Measurements from ENCODE around the gene TOMM6. TPM values are rescaled to one million over a fixed set of nuclear protein-coding genes. Genes with fewer than 3 reads are reported as not detected.

The TOMM6 gene
- 100 to 1,000 TPM; 163 to 259 (median 227) TPM for polyA plus RNA-seq (ENCODE audit: insufficient read length in 4 of 4)

DNA sequence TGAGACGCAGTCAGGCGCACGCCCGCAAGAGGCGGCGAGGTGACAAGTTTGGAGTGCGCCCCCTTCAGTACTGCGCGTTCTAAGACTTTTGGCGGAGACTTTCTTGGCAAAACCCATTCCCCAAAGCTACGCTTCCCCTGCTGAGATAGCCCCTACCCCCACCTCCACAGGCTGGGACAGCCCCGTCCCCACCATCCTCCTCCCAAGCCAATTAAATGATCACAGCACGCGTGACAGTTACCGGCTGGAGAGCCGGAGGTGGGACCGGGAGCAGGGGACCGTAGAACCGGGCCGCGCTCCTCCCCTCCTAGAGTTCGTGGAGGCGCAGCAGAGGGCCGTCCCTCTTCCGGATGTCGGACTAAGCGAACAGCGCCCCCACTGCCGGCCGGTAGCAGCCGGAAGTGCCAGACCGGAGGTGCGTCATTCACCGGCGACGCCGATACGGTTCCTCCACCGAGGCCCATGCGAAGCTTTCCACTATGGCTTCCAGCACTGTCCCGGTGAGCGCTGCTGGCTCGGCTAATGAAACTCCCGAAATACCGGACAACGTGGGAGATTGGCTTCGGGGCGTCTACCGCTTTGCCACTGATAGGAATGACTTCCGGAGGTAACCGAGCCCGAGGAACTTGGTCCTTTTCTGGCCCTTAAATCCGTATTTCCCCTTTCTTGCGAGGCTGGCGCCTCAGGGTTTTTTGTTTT, at the start of gene TOMM6:
Gene TOMM6 (plus strand): TSS at position 476 of the 699 bp plus-strand sequence. CDS start 4 bp downstream, at position 480.
- peak; percentile 85 to 91 (median 88) for DNase-seq (ENCODE audit: low read depth in 4 of 4, low spot score in 3 of 4)

DNA sequence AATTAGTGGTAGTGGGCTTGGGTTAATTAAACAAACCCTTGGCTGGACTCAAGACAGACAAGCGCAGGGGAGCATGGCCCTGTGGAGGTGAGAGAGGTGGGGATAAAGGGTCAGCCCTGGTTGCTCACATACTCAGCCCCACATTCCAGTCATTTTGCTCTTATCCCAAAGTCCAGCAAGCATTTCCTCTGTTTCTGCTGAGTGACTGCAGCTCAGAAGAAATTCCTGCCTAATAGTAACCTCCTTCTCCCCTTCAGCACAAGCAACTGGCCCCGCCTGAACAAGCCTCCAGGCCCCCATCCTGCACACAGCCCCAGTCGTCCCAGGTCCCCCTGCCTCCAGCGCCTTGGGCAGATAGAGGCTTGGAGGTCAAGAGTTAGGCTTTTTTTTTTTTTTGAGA, 48.5 kb upstream of the TOMM6 start:
- DNase-seq (ENCODE audit: low read depth in 4 of 4, low spot score in 3 of 4), result no peak

DNA sequence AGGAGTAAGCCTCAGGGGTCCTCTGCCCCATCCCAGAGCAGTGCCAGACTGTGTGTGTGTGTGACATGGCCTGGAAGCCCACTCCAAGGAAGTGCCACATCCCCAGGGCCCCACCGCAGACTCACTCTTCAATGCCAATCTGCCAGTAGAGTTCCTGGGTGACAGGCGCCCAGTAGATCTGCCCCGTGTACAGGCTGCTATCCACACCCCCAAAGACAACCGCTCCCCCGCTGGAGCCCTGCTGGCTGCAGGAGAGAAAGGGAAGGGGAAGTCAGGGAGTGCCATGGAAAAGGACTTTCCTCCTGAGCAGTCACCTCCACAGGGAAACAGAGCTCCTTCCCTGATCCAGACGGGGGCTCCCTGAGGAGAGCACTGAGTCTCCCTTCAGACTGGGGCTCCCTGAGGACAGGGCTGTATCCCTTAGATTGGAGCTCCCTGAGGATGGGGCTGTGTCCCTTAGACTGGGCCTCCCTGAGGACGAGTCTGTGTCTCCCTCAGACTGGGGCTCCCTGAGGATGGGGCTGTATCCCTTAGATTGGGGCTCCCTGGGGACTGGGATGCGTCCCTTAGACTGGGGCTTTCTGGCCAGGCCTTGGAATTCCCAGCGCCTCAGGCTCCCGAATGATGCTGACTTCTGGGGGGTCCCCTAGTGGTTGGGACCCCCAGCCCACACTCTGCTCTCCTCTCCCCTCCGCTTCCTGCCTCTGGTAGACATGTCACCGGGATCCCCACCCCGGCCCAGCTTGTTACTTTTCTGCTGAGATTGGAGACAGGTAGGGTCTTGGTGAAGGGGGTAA, 46.9 kb upstream of the TOMM6 start:
- DNase-seq (ENCODE audit: low read depth in 4 of 4, low spot score in 3 of 4), result no peak

DNA sequence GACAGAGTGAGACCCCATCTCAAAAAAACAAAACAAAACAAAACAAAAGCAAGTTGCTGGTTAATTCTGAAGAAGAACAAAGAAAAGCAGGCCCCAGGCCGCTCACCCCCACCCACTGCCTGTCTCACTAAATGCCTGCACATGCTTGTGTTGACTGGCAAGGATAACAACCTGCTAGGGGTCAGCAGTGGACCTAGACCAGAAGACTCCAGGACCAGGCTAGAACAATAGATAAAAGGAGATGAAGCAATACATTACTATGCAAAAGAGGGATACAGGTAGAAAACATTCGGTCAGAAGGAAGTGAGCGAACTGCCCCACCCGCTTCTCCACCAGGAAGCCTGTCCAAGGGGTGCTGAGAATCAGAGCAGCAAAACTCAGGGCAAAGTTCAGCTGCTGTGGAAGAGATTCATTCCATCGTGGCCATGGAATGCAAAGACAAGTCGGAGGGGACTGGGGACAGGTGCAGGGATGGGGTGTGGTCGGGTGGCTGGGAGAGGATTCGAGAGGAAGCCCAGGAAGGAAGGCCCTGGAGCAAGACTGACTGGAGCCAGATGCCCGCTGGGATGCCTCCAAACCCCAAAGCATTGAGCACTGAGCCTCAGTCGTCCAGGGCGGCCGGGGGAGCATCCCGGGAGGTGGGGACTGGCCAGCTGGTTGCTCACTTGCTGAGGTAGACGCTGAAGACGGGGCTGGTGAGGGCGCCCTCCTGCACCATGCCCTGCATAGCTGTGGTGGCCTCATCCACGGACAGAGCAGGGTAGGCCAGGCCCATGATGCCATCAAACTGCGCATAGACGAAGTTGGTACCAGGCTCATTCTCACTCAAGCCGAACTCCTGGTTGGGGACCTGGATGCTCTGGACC, 45.6 kb upstream of the TOMM6 start:
- no peak for DNase-seq (ENCODE audit: low read depth in 4 of 4, low spot score in 3 of 4)

DNA sequence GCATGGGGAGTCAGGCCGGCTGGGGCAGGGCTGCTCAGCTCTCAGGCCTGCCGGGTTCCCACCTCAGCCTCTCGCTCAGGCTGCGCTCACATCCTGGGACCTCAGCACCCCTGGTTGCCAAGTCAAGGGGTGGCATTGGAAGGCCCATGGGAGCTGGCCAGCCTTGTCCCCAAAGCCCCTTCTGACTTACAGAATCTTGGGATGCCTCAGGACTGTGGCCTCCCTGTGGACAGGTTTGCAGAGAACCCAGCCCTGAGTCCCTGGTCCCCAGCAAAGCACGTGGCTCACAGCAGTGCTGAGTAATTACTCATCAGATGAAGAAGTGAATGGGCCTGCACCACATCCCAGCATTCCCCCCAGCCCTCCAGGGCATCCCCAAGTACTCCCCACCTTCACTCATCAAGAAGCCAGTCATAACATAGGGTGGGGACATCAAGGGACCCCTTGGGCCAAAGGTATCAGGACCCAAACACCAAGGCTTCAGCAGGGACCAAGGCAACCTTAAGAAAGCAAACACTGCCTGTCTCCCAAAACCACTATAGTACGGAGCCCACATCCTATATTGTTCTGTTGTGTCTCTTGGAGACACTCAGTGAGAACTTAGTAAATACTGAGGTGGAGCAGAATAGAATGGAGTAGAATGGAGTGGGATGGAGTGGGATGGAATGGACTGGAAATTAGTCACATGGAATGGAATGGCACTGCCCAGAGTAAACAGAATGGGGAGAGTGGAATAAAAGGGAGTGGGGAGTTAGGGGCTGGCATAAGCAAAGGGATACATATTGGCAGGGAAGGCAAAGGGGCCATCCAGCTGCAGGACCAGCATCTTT, 43.9 kb upstream of the TOMM6 start:
- no peak for DNase-seq (ENCODE audit: low read depth in 4 of 4, low spot score in 3 of 4)

DNA sequence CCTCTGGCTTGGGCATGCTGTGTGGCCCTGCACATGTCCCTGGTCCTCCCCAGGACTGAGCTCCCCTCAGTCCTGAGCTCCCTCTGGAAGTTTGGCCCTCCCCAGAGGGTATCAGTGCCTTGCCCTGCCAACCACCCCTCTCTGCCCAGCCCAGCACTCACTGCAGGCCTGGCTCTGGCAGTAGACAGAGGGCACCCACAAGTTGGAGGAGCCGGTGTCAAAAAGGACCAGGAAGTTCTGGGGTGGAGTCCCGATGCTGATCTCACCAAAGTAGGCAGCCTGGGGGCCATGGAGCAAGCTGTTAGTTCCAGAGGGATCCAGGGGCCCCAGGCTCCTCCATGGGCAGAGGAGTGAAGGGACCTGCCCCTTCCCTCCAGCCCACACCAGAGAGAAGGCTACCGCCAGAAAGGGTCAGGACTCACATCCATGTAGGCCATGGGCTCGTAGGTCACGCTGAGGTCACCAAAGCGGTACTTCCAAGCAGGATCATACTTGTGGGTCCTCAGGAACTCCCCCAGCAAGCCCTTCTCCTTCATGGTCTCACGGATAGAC, 43.2 kb upstream of the TOMM6 start:
- DNase-seq (ENCODE audit: low read depth in 4 of 4, low spot score in 3 of 4), result no peak

DNA sequence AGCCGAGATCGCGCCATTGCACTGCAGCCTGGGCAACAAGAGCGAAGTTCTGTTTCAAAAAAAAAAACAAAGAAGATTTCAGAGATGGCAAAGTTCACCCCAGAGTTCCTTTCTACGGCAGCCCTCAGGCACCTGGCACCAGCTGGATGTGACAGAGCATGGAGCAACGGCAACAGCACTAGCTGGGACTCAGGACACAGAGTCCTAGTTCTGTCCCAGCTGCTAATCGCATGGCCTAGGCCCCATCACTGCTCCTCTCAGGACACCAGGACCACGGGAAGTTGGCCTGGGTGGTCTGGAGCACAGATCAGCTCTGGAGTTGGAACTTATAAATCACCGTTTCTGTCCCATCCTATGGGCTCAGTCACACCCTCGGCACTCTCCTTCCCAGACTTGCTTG, 41.4 kb upstream of the TOMM6 start:
- DNase-seq (ENCODE audit: low read depth in 4 of 4, low spot score in 3 of 4), result no peak

DNA sequence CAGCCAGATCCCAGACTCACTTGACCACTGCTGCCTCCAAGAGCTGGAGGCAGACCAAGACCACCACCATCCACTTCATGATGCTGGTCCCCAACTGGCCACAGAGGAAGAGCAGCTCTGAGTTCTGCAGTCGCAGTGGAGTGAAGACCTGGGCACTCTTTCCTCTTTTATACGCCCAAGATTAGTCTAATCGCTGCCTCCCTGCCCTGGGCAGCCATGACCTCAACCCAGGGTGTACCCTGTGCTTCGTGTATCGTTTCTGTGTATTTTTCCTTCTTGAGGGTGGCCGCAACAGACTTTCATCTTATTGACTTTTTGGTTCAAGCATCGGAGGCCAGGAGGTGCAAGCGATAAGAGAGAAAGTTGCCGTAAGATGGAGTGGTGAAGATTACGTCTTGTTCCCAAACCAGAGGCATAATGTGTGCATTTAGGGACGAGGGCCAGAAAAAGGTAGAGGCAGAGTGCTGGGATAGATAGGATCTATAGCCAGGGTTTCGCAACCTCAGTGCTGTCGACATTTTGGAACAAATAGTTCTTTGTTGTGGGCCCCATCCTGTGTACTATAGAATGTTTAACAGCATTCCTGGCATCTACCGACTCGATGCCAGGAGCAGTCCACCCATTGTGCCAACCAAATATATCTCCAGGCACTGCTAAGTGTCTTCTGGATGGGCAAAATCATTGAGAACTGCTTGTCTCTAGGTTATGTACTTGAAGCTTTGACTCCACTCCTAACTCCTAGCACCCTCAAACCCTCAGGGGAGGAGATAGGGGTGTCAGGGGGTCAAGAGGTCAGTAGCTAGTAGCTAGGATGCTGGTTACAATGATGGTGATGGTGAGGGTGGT, 40.0 kb upstream of the TOMM6 start, which contains the start of gene PGC:
Gene PGC (minus strand): TSS at position 142 of the 846 bp plus-strand sequence. CDS start 63 bp downstream, at position 79.
- no peak for DNase-seq (ENCODE audit: low read depth in 4 of 4, low spot score in 3 of 4)

DNA sequence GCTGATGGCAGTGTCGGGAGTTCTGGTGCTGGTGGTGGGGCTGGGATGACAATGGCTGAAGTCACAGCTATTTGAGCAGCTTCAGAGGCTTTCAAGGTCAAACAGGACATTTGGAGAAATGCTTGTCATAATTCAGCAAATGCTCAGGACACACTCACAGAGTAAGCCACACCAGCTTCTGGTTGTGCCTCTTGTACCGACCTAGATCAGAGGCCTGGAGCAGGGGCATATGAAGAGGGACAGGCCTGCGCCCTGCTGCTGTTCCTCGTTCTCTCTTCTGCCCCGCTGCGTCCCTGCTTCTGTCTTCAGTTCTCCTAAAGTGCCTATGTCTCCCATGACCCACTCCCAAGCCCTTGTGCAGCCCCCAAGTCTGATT, 39.4 kb upstream of the TOMM6 start:
- DNase-seq (ENCODE audit: low read depth in 4 of 4, low spot score in 3 of 4), result no peak

DNA sequence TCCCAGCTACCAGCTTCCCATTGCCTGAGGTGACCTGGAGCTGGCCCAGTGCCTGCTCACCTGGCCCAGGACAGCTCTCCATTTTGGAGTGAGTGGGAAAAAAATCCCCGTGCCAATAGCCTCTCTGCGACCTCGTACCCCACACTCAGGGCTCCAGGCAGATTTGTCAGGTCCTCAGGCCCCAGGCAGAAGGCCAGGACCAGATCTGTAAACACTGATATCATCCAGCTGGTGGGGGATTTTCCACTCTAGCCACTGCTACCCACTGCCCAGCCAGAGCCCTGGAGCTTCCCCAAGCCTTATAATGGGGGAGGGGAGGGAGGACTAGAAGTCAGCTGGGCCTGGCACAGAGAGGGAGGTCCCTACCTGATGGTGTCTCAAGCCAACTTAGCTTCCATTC, 39.0 kb upstream of the TOMM6 start:
- DNase-seq (ENCODE audit: low read depth in 4 of 4, low spot score in 3 of 4), result no peak

DNA sequence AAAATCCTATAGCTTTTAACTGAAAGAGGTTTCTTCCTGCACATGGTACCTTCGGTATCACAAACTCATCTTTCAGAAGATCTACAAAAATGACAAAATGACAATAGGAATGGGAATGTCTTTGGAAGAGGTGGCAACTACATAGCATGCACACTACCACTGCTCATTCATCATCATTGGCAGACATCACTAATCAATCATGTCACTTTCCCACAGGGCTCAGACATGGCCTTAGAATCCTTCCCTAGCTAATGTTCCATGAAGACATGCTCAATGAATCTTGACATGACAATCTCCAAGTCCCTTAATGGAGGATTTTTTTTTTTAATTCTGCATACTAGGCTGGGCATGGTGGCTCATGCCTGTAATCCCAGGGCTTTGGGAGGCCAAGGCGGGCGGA, 37.1 kb upstream of the TOMM6 start:
- DNase-seq (ENCODE audit: low read depth in 4 of 4, low spot score in 3 of 4), result no peak

DNA sequence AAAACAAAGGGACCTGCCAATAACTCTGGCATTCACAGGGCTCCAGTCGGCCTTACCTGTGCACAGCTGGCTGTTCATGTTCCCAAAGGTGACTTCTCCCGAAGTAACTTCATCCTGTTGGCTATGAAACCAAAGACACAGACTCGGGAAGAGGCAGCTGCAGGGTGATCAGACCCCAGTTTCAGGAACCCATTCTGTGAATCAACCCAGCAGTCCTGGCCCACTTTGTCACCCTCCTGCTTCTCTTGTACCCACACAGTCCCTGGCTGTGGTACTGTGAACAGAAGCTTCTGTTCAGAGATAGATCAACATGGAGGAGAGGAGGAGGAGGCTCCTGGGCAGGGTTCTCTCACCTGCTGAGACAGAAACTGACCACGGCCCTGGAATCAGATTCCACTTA, 31.6 kb upstream of the TOMM6 start:
- no peak for DNase-seq (ENCODE audit: low read depth in 4 of 4, low spot score in 3 of 4)

DNA sequence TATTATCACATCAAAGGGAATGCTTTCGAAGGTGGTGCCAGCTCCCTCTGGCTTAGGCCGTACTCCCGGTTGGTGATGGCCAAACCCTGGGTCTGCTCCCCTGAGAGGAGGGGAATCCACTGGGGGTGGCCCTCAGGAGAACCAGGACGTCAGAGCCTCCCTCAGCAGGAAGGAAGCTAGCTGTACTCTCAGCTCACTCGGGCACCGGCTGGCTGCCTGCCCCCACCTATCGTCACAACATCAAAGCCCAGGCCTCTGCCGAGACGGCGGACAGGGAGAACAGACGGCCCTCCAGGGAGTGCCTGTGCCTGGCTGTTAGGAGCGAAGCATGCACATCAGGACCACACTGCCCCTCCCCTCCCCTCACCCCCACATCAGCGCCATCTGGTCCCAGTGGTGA, 31.1 kb upstream of the TOMM6 start:
- no peak for DNase-seq (ENCODE audit: low read depth in 4 of 4, low spot score in 3 of 4)

DNA sequence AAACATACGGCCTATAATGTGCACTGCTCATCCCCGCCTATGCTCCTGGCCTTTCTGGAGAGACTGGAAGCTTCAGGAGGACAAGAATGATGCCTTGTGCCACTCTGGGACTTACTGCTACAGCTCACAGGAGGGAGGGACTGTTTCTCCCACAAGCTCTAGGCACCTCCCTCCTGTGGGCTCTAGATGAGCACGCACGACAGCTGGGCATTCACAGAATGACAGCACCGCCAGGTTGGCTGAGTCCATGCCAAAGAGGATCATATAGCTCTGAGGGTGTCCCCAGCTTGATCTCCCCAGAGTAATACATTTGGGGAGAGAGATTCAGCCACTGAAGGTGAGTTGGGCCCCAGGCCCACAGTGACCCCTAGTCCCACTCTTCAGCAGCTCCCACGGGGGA, 30.2 kb upstream of the TOMM6 start:
- no peak for DNase-seq (ENCODE audit: low read depth in 4 of 4, low spot score in 3 of 4)

DNA sequence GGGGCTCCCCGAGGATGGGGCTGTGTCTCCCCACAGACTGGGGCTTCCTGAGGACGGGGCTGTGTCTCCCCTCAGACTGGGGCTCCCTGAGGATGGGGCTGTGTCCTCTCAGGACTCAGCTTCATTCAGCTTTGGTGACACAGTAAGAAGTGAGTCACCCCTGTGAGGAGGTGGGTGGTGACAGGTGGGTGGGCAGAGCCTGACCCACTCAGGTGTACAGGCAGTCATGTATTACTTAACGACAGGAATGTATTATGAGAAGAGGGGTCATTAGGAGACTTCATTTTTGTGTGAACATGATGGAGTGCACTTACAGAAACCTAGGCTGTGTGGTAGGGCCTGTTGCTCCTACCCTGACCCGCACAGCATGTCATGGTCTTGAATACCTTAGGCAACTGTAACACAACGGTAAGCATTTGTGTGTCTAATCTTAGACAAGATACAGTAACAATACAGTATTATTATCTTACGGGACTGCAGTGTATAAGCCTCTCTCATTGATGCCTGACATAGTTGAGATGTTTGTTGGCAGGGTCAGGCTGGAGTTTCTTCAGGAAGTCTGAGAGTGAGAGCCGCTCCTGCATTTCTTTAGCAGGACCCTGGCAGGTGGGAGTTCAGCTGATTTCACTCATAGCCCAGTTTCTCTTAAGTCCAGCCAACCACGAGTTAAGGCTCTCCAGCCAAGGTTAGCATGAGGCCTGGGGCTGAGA, 29.4 kb upstream of the TOMM6 start:
- DNase-seq (ENCODE audit: low read depth in 4 of 4, low spot score in 3 of 4), result no peak

DNA sequence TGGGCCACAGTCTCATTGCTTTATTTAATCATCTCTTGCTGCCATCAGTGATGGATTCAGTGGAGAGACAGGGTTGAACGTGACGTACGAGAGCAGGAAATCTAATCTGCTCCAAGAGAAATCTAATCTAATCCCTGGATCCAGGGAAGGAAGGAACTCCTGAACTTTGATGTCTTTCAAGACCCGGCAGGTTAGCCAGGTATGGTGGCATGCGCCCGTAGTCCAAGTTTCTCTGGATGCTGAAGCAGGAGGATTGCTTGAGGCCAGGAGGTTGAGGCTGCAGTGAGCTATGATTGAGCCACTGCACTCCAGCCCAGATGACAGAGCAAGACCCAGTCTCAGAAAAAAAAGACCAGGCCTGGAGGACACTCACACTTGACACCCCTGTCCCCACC, 28.9 kb upstream of the TOMM6 start:
- DNase-seq (ENCODE audit: low read depth in 4 of 4, low spot score in 3 of 4), result no peak

DNA sequence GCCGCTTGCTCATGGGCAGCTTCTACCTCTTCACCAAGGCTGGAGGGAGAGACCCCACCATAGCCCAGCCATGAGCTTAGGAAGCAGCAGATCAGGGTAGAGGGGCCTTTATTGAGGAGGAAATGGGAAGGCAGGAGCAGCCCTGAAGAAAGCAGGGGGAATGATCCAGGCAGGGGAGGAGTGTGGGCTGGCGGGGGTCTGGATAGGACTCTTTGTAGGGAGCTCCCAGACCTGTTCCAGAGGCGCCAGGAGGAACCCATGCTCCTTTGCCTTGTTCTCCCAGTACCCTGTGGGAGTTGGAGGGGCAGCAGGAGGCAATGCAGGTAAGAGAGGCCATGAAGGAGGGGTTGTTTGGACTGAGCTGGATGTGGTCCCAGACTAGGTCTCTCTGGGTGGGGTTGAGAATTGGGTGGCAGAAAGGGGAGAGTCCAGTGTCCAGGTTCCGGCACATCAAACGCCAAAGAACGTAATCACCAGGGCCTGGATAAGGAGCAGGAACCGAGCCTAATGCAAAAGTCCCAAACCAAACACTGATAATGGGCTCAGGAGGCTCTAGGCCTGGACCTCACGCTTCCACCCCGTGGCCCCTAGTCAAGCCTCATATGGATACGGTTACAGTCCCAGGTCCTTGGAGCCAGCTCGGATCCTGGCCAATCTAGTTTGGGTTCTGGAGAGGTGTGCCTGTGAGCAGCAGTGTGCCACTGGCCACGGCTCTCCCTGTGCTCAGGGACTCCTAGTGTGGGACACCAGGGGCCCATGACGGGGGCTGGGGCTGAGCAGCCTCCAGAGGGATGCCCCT, 28.2 kb upstream of the TOMM6 start:
- DNase-seq (ENCODE audit: low read depth in 4 of 4, low spot score in 3 of 4), result no peak

All from left renal pelvis (tissue), 4 donors.